HG02973 (cell line): ENCODE results near the gene GDF2.

Source experiments
- ATAC-seq: cut with Tn5 transposase; IDR thresholded peaks from one replicate; pipeline ENCODE4 v1.9.1; 2021; ENCODE audit warnings: moderate library complexity; ENCODE audit not compliant: unreplicated experiment

The GDF2 gene

DNA sequence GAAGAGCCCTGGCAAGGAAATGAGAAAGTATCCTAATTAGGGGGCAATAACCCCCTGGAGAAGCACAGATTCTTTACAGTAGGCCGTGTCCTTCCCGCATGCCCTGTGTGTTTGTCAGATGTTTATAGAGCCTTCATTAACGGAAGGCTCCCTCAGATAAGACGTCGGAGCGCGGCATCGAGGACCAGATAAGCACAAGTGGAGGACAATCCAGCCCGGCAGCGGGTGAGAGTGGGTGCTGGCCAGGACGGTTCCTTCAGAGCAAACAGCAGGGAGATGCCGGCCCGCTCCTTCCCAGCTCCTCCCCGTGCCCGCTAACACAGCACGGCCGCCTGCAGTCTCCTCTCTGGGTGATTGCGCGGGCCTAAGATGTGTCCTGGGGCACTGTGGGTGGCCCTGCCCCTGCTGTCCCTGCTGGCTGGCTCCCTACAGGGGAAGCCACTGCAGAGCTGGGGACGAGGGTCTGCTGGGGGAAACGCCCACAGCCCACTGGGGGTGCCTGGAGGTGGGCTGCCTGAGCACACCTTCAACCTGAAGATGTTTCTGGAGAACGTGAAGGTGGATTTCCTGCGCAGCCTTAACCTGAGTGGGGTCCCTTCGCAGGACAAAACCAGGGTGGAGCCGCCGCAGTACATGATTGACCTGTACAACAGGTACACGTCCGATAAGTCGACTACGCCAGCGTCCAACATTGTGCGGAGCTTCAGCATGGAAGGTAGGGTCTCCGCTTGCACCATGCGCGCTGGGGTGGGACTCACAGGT is at the start of gene GDF2:
TSS of gene GDF2 (plus strand) at position 155 of the 762 bp plus-strand sequence. CDS start at position 370, 215 bp downstream.
- no peak for ATAC-seq

DNA sequence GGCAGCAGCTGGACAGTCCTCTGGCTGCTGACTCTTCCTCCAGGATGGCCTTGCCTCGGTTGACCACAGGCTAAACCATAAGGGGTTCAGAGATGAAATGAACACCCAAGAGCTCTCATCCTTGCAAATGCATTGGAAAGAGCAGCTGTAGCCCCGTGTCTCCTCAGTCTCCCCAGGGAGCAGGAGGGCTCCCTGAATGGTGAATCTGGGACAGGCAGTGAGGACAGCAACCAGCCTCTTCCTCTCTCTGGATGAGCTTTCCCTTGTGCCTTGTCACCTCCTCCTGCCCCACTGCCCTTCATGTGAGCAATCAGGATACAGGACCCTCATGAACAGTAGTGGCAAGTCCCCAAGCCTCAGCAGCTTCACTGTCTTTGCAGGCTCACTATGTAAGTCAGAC is 46.2 kb upstream of the GDF2 start:
- no peak for ATAC-seq

DNA sequence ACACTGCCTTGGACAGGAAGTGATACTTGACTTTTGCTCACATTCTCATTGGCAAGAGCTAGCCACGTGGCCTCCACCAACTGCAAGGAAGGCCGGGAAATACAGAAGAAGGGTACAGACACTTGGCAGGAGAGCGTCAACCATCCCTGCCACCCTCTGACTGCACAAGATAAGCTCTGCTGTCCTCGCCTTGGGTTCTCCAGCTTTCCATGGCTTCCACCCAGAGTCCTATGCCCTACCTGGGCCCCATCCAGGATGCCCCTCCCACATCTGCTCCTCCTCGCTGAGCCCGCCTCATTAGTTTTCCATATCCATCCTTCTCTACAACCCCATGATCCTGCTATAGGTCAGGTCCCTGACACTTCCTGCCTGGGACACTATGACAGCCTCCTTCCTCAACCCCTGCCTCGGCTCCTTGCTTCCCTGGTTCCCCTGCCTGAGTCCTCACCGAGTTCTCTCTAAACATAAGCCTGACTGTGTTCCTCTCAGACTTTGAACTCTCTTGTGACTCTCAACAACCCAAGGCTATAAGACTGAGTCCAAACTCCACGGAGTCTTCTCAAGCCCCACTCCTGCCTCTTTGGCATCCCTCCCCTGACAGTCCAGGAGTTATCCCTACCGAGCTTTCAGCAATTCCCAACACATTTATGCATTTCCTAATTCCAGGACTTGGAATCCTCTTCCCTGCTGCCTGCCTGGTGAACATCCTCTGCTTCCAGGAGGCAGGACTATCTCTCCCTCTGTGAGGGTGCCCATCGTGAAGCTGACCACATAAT is 45.5 kb upstream of the GDF2 start:
- ATAC-seq = no peak

DNA sequence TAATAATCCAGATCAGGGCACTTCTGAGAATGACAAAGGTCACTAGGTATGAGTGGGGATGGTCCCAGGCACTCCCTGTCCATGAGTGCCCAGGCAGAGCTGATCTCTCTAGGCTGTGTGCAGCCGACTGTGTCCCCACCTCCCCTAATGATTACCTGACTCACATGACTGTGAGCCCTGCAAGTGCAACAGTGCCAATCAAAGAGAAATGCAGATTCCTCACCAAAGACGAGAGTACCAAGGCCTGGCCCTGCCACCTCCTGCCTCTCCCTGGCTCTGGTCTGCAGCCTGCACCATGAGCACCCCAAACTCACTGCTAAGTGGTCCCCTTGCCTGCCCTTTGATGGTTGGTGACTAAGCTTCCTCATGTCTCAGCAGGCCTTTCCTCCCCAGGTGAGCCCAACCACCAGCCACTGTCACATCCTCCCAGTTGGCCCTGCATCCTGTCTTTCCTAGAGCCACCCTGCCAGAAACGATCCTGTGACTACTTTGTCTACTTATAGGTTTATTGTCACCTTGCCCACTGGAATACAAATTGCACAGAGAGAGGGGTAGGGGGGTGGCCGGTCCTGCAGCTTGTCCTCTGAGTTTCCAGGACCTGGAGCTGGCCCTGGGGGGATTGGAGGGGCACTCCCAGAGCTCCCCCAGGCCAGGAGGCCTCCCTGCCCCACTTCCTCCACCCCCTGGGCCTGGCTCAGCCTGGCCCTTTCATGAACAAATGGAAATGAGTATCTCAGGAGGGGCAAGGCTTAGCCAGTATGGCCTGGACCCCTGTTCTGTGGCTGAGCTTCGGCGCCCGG is 44.7 kb upstream of the GDF2 start:
- ATAC-seq = no peak

DNA sequence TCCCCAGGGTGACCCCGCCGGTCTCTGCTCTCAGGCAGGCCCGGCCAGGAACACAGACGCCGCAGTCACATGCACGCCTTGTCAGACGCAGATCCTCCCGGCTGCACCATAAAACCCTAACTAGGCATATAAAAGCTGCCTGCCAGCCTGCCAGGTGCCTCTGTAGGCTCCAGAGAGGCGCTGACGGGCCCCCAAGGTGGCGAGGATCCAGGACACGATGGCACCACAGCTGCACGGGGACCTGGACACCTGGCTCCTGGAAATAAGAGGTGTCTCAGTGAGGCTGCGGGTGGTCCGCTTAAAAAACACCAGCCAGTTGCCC is 44.1 kb upstream of the GDF2 start:
- ATAC-seq = no peak

DNA sequence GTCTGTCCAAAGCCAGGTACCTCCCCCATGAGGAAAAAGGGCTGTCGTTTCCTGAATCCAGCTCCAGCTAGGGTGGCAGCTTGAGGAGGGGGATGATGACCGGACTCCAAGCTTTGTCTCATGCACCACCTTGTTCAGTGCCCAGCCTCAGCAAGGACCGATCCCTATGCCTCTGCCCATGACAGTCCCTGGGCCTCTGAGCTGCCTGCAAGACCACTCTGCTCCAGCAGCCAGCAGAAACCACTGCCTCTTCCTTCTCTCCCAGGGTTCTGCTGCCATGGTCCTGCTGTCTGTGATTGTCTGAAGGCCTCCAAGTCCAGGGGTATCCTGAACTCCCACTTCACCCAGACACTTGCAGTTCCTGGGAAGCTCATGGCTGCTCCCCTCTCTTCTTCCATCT is 43.5 kb upstream of the GDF2 start:
- no peak for ATAC-seq

DNA sequence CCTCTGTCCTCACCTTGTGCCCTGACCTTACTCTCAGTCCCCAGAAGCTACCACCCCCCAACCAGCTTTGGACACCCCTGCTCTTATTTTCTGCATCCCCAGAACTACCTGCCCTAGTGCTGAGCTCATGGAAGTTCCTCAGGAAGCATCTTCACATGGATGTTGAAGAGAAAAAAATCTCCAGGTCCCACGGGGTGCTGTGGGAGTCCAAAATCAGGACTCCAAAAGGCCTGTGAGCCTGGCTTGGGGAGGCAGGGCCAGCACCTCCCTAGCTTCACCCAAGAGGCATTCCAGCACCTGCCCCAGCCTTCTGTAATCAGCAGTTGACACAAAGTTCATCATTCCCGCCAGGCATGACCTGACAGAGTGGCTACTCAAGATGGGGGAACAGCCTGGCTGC is 43.0 kb upstream of the GDF2 start:
- ATAC-seq = no peak

DNA sequence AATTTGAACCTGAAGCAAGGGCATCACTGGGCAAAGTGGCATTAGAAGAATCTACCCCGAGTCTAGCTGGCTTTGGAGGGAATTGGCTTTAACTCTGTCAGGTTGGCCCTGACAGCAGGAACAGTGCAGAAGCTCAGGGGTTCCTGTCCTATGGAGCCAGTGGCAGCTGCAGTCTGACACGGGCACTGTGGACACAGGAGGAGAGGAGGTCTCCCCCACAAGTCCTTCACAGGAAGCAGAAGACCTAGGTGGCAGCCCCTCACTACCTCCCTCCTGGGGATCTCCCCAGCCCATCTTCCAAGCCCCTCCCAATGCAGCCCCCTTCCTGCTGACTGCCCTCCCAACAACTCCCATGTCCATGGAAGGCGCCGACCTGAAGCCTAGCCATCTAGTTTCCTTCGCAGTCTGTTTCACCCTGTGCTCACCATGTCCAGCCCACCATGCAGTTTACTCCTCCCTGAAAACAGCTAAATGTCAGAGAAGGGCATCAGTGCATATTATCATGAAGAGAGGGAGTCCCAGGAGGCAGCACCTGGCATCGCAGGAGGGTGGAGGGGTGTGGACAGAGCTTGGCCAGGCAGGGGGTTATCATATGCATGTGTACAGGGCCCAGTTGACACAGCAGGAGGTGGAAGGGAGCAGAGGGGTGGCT is 40.1 kb upstream of the GDF2 start:
- no peak for ATAC-seq

DNA sequence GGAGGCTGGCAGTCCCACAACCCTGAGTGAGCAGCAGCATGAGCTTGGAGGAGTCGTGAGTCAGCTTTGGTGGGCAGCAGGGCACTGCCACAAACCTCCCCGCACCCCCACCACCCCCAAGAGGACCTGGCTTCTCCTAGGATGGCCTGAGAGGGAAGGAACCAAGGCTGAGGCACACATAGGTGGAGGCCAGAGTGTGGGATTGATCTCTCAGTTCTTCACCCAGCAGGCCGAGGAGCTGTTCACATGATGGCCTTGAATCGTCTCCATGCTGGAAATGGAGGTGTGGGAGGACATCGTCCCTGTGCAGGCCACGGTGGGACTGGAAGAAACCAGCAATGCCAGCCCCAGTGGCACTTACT is 39.6 kb upstream of the GDF2 start:
- ATAC-seq = no peak

DNA sequence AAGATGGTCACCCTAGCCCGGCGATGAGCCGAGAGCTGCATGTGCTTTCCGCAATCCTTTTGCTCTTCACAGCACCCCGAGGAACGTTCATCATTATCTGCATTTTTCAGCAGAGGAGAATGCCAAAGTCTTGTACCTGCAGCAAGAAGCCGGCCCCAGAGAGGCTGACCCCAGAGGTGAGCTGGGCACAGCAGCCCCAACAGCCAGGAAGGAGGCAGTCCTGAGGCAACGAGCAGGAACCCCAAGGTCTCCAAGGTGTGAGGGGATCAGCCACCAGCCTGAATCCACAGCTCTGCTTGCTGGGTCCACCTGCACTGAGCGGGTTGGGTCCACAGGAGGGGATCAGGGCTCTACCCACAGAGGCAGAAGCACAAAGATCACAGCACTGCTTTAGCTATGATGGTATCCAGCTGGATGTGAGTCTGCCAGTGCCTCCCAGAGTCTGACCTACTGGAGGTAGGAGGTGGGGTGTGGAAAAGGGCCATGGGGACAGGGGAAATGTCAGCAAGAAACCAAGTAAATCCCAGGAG is 39.1 kb upstream of the GDF2 start:
- ATAC-seq = no peak

DNA sequence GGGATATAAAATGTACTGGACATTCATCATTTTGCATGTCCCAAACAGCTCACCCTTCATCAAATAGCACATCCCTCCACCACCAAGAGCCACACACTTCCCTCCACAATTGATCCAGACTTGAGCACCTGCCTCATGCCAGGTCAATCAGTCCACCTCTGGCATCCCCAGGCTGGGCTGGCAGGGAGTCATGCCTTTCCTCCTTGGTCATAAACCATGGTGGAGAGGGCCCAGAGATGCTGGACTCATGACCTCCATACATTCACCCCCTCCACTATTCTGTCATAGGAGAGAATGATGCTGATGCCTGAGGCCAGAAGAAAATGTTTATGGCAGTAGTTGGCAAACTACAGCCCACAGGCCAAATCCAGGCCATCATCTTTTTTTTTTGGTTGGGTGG is 38.4 kb upstream of the GDF2 start:
- ATAC-seq = no peak

DNA sequence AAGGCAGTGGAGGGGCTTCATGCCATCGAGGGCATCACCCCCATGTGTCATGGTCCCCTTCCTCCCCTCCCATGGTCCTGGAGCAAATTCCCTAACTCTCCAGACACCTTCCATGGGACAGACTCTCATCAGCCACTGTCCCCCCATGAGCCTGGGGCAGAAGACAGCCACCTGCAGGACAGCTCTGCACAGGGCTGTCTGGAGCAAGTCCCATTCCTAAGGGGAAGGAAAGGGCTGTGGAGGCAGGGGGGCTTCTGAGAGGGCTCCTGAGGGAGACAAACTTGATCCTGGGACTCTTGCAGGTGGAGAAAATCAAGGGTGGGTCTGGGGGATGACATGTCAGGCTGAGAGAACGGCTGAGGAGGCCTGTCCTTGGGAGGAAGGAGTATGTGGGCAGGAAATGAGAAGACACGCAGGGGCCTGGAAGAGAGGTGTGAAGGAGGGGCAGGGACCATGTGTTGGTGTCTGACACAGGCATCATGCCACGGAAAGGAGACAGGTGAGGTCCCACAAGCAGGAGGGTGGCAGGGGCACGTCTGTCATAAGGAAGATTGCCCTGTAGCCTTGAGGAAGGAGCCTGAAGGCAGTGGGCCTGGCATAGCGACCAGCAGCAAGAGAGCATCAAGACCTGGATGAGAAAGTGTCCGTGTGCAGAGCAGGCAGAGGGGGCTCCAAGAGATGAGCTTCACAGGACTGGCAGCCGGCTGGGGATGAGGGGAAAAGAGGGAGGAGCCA is 36.7 kb upstream of the GDF2 start:
- no peak for ATAC-seq

DNA sequence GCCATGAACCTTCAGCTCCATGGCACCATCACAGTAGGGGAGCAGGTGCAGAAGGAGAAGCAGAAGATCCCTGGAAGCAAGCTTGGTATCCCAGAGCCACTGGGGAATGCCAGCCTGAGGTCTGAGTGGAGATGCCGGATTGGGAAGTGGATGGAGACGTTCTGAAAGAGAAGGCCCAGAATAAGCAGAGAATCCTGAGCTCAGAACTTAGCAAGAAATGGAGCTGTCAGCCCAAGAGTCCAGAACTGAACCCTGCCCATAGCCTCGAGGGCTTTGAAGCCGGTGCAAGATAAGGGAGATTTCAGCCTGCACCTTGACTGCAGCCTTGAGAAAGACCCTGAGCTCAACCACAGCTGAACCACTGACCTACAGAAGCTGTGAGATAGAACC is 36.1 kb upstream of the GDF2 start:
- no peak for ATAC-seq

DNA sequence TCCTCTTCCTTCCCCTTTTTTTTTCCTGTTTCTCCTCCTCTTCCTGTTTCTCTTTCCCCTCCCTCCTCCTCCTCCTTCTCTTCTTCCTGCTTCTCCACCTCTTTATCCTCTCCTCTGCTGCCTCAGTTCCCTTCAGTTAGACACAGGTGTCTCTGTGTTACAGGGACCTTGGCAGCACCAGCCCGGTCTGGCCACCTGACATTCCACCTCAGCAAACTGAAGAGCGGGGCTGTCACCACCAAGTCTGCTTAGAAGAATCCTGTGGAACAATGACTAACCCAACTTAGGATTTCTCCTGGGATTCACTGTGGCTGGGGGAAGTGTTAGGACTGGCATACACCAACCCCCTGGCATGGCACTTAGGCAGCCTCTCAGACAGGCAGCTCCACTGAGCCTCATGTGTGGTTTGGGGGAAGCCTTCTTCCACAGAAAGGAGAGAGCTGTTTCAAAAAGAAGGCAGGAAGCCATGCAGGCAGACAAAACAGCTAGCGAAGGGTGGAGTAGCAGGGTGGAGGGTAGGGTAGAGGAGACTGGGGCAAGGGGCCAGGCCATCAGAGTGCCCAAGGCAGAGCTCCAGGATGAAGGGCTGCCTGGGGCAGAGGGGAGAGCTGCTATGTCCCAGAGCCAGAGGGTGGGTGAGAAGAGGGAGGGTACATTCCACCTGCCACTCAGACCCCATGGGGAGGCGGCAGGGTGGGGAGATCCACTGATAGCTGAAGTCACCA is 35.5 kb upstream of the GDF2 start:
- ATAC-seq = no peak

DNA sequence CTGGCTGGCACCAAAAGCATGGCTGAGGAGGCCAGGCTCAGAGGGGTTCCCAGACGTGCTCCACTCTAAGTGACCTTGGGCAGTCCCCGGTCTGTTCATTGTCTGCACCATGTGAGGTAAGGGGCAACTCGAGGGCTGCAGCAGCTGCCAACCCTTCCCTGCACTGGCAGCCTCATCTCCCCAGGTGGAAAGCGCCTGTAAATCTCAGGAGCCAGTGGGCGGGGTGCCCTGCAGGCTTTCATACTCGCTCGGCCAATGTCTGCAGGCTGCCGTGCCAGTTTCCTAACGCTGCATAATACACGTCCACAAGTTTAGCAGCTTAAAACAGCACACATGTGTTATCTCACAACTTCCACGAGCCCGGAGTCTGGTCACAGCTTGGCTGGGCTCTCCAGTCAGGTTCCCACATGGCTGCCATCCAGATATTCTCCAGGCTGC is 34.9 kb upstream of the GDF2 start:
- no peak for ATAC-seq

DNA sequence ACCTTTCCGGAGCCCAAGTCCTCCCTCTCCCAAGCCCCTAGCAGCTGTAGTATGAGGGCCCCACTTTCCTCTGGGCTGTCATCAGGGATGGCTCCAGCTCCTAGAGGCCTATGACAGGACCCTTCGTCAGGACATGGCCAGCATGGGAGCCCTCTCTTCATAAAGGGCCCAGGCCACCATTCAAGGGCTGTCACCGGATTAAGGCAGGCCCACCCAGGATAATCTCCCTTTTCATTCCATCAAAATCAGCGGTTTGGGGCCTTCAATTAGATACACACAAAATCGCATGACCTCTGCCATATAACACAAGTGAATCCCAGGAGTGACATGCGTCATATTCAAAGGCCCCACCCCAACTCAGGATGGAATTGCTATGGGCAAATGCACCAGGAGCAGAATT is 34.4 kb upstream of the GDF2 start:
- ATAC-seq = no peak

DNA sequence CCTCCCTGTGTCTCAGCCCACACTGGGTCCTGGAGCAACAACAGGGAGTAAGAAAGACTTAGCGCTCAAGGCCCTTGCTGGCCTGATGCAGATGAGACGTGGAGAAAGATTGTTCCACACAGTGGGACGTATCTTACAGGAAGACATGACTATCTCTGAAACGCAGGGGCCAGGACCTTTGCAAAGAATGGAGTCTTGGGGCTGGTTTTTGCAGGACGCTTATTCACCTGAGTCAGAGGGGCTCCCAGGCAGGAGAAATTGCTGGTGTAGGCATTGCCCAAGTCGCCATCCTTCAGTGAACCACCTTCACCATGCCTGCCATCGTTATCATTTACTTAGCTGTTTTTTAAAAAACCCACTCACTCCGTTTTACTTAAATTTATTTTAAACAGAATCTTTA is 34.0 kb upstream of the GDF2 start:
- ATAC-seq = no peak

DNA sequence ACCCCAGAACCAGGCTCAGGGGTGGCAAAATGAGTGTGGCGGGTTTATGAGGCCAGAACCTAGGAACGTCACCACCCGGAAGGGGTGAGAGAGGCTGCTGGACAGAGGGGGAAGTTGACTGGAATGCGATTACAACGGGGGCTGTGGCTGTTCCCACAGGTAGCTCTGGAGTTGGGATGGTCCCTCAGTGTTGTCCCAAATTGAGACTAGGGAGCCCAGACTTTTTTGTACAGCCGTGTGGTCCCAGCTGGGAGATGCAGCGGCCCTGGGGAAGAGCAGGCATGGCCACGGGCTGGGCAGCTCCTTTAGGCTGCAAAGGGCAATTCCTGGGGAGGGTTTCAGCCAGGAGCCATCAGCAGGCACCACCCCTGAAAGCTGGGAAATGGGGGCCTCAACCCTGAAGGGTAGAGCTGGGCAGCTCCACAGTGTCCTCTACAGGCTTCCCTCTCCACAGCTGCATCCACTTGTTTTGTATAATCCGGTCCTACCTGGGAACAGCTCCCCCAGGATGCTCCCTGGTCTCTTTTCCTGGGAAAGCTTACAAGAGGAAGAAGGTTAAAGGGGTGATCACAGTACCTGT is 33.2 kb upstream of the GDF2 start:
- ATAC-seq = no peak

DNA sequence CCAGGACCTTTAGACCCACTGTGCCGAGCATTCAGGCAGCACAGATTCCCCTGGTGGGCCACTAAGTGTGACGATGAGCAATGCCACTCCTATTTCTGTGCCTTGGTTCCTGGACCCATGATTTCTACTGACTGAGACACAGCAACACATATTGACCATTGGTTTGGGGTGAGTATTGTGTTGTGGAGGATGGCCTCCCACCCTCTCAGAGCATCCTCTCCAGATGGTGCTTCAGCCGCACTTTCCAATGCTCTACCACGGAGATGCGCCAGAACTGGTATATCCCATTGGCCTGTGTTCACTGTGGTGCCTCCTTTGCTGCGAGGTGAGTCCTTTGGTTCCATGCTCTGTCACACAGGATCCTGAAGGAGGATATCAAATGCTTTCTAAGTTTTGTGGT is 32.3 kb upstream of the GDF2 start:
- ATAC-seq = no peak
